GM12865 (cell line): ENCODE measurements around the gene ARID2.

Source experiments
- DNase-seq: peaks from one replicate; pipeline ENCODE4 v3.0.0; 2010; ENCODE audit warnings: low read depth
- H3K4me3 ChIP-seq: 2 replicates; pipeline ENCODE4 v1.5.1; 2011; ENCODE audit warnings: mild to moderate bottlenecking, low read depth, low read length, control low read depth
- TF ChIP-seq, protein P1 (sequence below): IDR thresholded peaks from 2 replicates; pipeline ENCODE4 v1.5.1; 2011; ENCODE audit warnings: low read length, control low read depth, low read depth, inconsistent platforms; ENCODE audit not compliant: insufficient read depth; ENCODE audit errors: missing control alignments

The ARID2 gene

DNA sequence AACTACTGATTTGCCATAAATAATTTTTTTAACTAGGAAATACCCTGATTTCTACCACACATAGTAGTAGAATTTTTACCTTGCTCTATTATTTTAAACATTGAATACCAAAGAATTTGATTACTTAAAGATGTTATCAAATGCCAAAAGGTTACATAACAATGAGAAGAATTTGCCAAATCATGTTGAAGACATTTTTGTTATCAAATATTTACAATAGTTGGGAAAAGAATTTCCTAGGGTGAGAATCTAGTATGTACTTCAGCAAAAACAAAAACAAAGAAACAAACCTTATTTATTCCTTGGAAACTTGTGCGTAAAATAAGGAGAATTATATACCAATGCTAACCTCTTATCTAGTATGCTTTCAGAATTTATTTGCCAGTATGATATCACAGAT is 153.7 kb downstream of the ARID2 start:
- DNase-seq: no peak
- no peak overlapping the region for H3K4me3 ChIP-seq
- TF ChIP-seq, protein P1, sequence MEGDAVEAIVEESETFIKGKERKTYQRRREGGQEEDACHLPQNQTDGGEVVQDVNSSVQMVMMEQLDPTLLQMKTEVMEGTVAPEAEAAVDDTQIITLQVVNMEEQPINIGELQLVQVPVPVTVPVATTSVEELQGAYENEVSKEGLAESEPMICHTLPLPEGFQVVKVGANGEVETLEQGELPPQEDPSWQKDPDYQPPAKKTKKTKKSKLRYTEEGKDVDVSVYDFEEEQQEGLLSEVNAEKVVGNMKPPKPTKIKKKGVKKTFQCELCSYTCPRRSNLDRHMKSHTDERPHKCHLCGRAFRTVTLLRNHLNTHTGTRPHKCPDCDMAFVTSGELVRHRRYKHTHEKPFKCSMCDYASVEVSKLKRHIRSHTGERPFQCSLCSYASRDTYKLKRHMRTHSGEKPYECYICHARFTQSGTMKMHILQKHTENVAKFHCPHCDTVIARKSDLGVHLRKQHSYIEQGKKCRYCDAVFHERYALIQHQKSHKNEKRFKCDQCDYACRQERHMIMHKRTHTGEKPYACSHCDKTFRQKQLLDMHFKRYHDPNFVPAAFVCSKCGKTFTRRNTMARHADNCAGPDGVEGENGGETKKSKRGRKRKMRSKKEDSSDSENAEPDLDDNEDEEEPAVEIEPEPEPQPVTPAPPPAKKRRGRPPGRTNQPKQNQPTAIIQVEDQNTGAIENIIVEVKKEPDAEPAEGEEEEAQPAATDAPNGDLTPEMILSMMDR: no peak

DNA sequence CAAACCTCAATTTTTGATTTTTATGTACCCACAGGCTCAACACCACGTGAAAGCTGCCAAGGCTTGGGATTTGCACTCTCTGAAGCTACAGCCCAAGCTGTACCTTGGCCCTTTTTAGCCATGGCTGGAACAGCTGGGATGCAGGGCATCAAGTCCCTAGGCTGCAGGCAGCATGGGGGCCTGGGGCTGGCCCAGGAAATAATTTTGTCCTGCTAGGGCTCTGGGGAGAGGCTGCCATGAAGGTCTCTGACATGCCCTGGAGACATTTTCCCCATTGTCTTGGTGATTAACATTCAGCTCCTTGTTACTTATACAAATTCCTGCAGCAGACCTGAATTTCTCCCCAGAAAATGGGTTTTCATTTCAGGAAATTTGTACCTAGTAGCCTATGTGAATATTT is 157.2 kb downstream of the ARID2 start:
- TF ChIP-seq, protein P1: no peak

DNA sequence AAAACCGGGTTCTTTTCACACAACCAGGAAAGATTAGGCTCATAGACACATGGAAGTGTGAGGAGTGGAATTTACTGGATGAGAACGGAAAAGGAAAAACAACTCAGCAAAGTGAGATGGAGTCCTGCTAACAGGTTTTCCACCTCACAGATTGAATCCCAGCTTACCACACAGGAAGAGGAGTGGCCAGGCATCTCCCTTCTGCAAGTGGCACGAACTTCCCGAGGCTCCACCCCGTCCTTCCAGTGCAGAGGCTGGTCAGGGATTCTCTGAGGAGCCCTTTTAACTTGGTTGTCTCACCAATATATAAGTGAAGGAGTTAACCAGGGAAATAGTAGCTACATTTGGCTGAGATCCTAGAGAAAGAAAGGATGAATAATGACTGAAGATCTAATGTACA is 158.0 kb downstream of the ARID2 start:
- TF ChIP-seq, protein P1: no peak
- H3K4me3 ChIP-seq: no peak overlapping the region
- DNase-seq: no peak

More for the DNA sequence above, 157.2 kb downstream of the ARID2 start:
- H3K4me3 ChIP-seq: no peak overlapping the region
- DNase-seq: no peak

DNA sequence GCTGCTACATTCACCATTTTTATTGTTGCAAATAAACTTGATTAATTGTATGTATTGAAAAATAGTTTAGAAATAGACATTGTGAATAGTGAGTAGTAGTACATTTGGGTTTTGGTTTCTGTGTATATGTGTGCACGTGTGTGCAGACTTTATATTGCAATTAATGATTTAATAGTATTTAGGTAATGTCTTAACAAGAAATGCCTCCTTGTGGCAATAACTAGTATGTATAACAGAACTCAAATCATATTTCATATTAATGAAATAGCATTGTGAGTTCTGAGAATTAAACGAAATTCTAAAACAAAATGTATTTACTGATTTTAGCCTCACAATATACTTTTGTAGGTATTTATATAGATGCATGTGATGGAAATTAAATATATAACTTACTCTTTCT is 160.8 kb downstream of the ARID2 start:
- no peak overlapping the region for H3K4me3 ChIP-seq
- TF ChIP-seq, protein P1: no peak
- DNase-seq: no peak

DNA sequence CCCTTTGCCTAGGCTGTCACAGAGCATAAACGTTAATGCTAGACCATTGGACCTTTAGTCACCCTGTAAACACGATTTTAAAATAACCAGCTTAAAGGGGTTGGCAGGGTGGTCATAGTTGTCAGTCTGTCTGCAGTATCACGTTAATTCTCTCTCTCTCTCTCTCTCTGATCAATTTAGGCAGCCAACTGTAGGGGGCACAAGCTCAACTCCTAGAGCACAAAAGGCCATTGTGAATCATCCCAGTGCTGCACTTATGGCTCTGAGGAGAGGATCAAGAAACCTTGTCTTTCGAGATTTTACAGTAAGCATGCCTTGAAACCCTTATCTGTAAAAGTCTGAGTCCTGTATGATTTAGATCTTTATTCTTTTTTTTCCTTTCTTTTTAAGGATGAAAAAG is 163.7 kb downstream of the ARID2 start:
- H3K4me3 ChIP-seq: no peak overlapping the region
- TF ChIP-seq, protein P1: no peak
- DNase-seq: no peak

DNA sequence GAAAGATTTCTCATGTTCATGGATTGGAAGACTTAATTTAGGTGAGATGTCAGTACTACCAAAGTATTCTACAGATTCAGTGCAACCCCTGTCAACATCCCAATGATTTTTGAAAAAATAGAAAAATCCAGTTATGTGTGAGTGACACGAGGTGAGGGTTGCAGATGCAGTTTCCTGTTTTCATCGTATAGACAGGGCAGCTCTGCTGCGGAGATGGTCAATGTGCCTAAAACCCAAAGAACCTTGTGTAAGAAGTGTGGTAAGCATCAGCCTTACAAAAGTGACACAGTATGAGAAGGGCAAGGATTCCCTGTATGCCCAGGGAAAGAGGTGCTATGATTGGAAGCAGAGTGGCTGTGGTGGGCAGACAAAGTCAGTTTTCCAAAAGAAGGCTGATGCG is 166.5 kb downstream of the ARID2 start:
- DNase-seq: no peak
- TF ChIP-seq, protein P1: no peak
- H3K4me3 ChIP-seq: no peak overlapping the region

DNA sequence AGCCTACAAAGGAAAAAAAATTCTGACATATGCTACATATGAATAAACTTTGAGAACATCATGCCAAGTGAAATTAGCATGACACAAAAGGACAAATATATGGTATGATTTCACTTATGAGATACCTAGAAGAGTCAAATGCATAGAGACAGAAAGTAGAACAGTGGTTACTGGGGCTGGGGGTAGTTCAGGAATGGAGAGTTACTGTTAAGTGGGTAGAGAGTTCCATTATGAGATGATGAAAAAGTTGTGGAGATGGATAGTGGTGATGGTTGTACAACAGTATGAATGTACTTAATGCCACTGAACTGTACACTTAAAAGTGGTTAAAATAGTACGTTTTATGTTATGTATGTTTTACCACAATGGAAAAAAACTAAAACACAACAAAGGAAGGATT is 168.6 kb downstream of the ARID2 start:
- H3K4me3 ChIP-seq: no peak overlapping the region
- TF ChIP-seq, protein P1: no peak
- DNase-seq: no peak
